HEK293T (cell line): ENCODE measurements around the gene FHIT.

Experiments used
- CTCF ChIA-PET: fragments of 350-600 bp; formaldehyde crosslinking; extraction: SDS; loops from one replicate; lab custom pipeline; 2021; ENCODE audit warnings: antibody characterized with exemption, inconsistent platforms; lab: Yijun Ruan, JAX
- POLR2A ChIA-PET: fragments of 350-600 bp; formaldehyde crosslinking; extraction: SDS; loops from one replicate; lab custom pipeline; 2020; ENCODE audit warnings: antibody characterized with exemption, inconsistent platforms; lab: Yijun Ruan, JAX
- DNase-seq: peaks from one replicate; pipeline ENCODE4 v3.0.0; 2012; ENCODE audit warnings: mixed read lengths; ENCODE audit errors: extremely low spot score
- ARNT ChIP-seq: fragments of 450-650 bp; IDR thresholded peaks from 2 replicates; pipeline ENCODE4 v1.6.1; 2017; ENCODE audit warnings: mild to moderate bottlenecking
- BHLHE40 ChIP-seq: fragments of 450-650 bp; IDR thresholded peaks from 2 replicates; pipeline ENCODE4 v1.6.1; 2016; ENCODE audit warnings: mild to moderate bottlenecking, moderate library complexity, borderline replicate concordance
- CTBP1 ChIP-seq: fragments of 450-650 bp; IDR thresholded peaks from 2 replicates; pipeline ENCODE4 v1.6.1; 2016; ENCODE audit warnings: borderline replicate concordance
- ELF4 ChIP-seq: fragments of 450-650 bp; IDR thresholded peaks from 2 replicates; pipeline ENCODE4 v1.6.1; 2017; ENCODE audit warnings: antibody characterized with exemption
- FOXA1 ChIP-seq: fragments of 450-650 bp; IDR thresholded peaks from 2 replicates; pipeline ENCODE4 v1.6.1; 2016; ENCODE audit warnings: mild to moderate bottlenecking
- FOXK2 ChIP-seq: fragments of 450-650 bp; IDR thresholded peaks from 2 replicates; pipeline ENCODE4 v1.6.1; 2016; ENCODE audit warnings: mild to moderate bottlenecking
- FOXM1 ChIP-seq: fragments of 450-650 bp; IDR thresholded peaks from 2 replicates; pipeline ENCODE4 v1.6.1; 2017; ENCODE audit warnings: mild to moderate bottlenecking, borderline replicate concordance
- HDGF ChIP-seq: fragments of 450-650 bp; IDR thresholded peaks from 2 replicates; pipeline ENCODE4 v1.6.1; 2017; ENCODE audit warnings: antibody characterized with exemption, borderline replicate concordance
- L3MBTL2 ChIP-seq: fragments of 450-650 bp; conservative IDR thresholded peaks from 2 replicates; pipeline ENCODE4 v1.6.1; 2016; ENCODE audit warnings: mild to moderate bottlenecking
- LEF1 ChIP-seq: fragments of 450-650 bp; IDR thresholded peaks from 2 replicates; pipeline ENCODE4 v1.6.1; 2017; ENCODE audit warnings: mild to moderate bottlenecking, borderline replicate concordance
- NFRKB ChIP-seq: fragments of 450-650 bp; IDR thresholded peaks from 2 replicates; pipeline ENCODE4 v1.6.1; 2016; ENCODE audit warnings: mild to moderate bottlenecking, moderate library complexity
- PKNOX1 ChIP-seq: fragments of 450-650 bp; IDR thresholded peaks from 2 replicates; pipeline ENCODE4 v1.6.1; 2016
- SP1 ChIP-seq: fragments of 450-650 bp; IDR thresholded peaks from 2 replicates; pipeline ENCODE4 v1.6.1; 2017
- SUZ12 ChIP-seq: fragments of 450-650 bp; IDR thresholded peaks from 2 replicates; pipeline ENCODE4 v1.6.1; 2016; ENCODE audit warnings: mild to moderate bottlenecking
- TARDBP ChIP-seq: fragments of 450-650 bp; IDR thresholded peaks from 2 replicates; pipeline ENCODE4 v1.6.1; 2016
- ZNF384 ChIP-seq: fragments of 450-650 bp; IDR thresholded peaks from 2 replicates; pipeline ENCODE4 v1.6.1; 2016

The FHIT gene

GRCh38 chr3:61090389-61091169, 160.7 kb downstream of the FHIT start:
- no peak for TF ChIP-seq ZNF384
- no peak for TF ChIP-seq TARDBP
- ChIA-PET POLR2A (no interaction called here), CTCF (no interaction called here)
- DNase-seq, result no peak

GRCh38 chr3:61087465-61087864, 163.8 kb downstream of the FHIT start:
- no peak for DNase-seq
- TF ChIP-seq NFRKB (no peak), HDGF (no peak), SP1 (no peak), LEF1 (no peak), ZNF384 (no peak), PKNOX1 (no peak), BHLHE40 (no peak), FOXM1 (no peak), ELF4 (no peak), ARNT (no peak), FOXA1 (no peak), SUZ12 (no peak), TARDBP (no peak), CTBP1 (no peak), FOXK2 (no peak), L3MBTL2 (no peak)
- ChIA-PET POLR2A (no interaction called here), CTCF (no interaction called here)

- ChIA-PET CTCF (no interaction called here), POLR2A (no interaction called here)
- DNase-seq, result no peak
- TF ChIP-seq LEF1, result no peak
Observed at GRCh38 chr3:61081554-61081953, 169.7 kb downstream of the FHIT start.

GRCh38 chr3:61080737-61081445, 170.4 kb downstream of the FHIT start:
- POLR2A ChIA-PET, result no interaction called here
- TF ChIP-seq PKNOX1 (0 out of 2 replicates have a peak, but pooled peaks have one; percentile 19), BHLHE40 (no peak), FOXA1 (no peak)
- CTCF ChIA-PET, result no interaction called here
- DNase-seq, result no peak

GRCh38 chr3:61078048-61078752, 173.1 kb downstream of the FHIT start:
- ChIA-PET CTCF (no interaction called here), POLR2A (no interaction called here)
- no peak for DNase-seq
- TF ChIP-seq LEF1 (no peak), PKNOX1 (peak; percentile 36; the same call in 1 of the 2 replicates)

- TF ChIP-seq HDGF (no peak), ZNF384 (no peak), PKNOX1 (no peak), FOXK2 (no peak), LEF1 (no peak), L3MBTL2 (no peak)
- CTCF ChIA-PET, result no interaction called here
- DNase-seq, result no peak
- POLR2A ChIA-PET, result no interaction called here
Observed at GRCh38 chr3:61077551-61077950, 173.7 kb downstream of the FHIT start.
